ENCODE measurements around the gene SLC12A9.
"Not testable (repeated sequence)": the region's sequence is repeated elsewhere in the genome, so short reads cannot be mapped to it uniquely, and the experiment has no call there.

Gene SLC12A9

DNA sequence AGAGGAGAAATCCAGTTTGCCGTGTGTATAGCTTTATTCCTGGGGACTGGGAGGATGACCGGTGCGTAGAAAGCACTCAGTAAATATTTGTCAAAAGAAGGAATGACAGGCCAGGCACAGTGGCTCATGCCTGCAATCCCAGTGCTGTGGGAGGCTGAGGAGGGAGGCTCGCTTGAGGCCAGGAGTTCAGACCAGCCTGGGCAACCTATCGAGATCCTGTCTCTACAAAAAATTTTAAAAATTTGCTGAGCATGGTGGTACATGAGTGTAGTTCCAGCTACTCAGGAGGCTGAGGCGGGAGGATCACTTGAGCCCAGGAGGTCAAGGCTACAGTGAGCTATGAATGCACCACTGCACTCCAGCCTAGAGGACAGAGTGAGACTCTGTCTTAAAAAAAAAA is 41.0 kb upstream of the SLC12A9 start:
- Histone ChIP-seq H4K91ac (ENCODE audit: low read length) (no peak overlapping the region), H3K36me3 (ENCODE audit: control insufficient read depth in 1 of 2, insufficient read depth in 2 of 2, low read depth in 1 of 2, low read length in 2 of 2) (peaks cover 72 to 92% of the 10 kb centered on the region in 2 experiments), H2BK120ac (ENCODE audit: low read depth, low read length) (no peak overlapping the region), H3K27me3 (ENCODE audit: control insufficient read depth in 1 of 2, insufficient read depth in 1 of 2, low read length in 2 of 2) (no peaks in the 10 kb centered on the region), H2AK5ac (ENCODE audit: low read length, severe bottlenecking) (no peak overlapping the region), H2BK5ac (ENCODE audit: low read depth, low read length, poor library complexity, severe bottlenecking) (no peak overlapping the region), H3K9ac (ENCODE audit: low read length) (no peak overlapping the region), H3K14ac (ENCODE audit: low read length in 2 of 2) (no peak overlapping the region), H3K9me3 (ENCODE audit: control insufficient read depth, low read length) (no peaks in the 10 kb centered on the region), H3K4me1 (ENCODE audit: control insufficient read depth, insufficient read depth, low read depth, low read length) (no peaks in the 10 kb centered on the region), H2AFZ (ENCODE audit: low read depth, low read length) (no peak overlapping the region), H3K4ac (ENCODE audit: low read depth in 1 of 2, low read length in 2 of 2) (no peak overlapping the region), H3K27ac (ENCODE audit: low read length, poor library complexity, severe bottlenecking) (no peak overlapping the region), H3K4me2 (ENCODE audit: low read length, poor library complexity, severe bottlenecking) (no peak overlapping the region), H3K79me1 (replicated peaks; ENCODE audit: low read length, poor library complexity, severe bottlenecking) (peaks cover 30% of the 10 kb centered on the region), H3K18ac (ENCODE audit: low read depth in 1 of 2, low read length in 2 of 2) (no peak overlapping the region), H3K23ac (ENCODE audit: low read length in 2 of 2) (no peak overlapping the region), H2BK12ac (ENCODE audit: low read length in 2 of 2) (no peak overlapping the region), H3K4me3 (ENCODE audit: insufficient read depth in 1 of 2, low read depth in 1 of 2, low read length in 2 of 2) (no peak overlapping the region), H2BK15ac (ENCODE audit: low read depth, poor library complexity, severe bottlenecking) (no peak overlapping the region), H4K8ac (ENCODE audit: low read length) (no peak overlapping the region)
- 98% methylated on average over 6 of the region's 6 CpGs for WGBS
- no peak for DNase-seq

DNA sequence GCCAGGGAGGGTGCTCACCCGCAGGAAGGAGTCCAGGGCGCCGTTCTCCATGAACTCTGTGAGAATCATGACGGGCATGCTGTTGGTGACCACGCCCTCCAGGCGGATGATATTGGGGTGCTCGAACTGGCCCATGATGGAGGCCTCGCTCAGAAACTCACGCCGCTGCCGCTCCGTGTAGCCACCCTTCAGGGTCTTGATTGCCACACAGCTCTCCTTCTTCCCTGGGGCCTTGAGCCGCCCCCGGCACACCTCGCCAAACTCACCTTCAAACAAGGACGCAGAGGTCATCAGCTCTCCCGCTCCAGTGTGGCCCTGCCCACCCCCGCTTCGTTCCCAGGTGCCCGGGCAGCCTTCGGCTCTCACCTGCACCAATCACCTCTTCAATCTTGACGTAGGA is 39.8 kb upstream of the SLC12A9 start:
- Histone ChIP-seq H3K79me1 (replicated peaks; ENCODE audit: low read length, poor library complexity, severe bottlenecking) (peaks cover 27% of the 10 kb centered on the region), H3K27ac (ENCODE audit: low read length, poor library complexity, severe bottlenecking) (no peak overlapping the region), H3K27me3 (ENCODE audit: control insufficient read depth in 1 of 2, insufficient read depth in 1 of 2, low read length in 2 of 2) (no peaks in the 10 kb centered on the region), H2BK15ac (ENCODE audit: low read depth, poor library complexity, severe bottlenecking) (no peak overlapping the region), H4K8ac (ENCODE audit: low read length) (no peak overlapping the region), H3K23ac (ENCODE audit: low read length in 2 of 2) (no peak overlapping the region), H3K9ac (ENCODE audit: low read length) (no peak overlapping the region), H2BK120ac (ENCODE audit: low read depth, low read length) (no peak overlapping the region), H3K18ac (ENCODE audit: low read depth in 1 of 2, low read length in 2 of 2) (no peak overlapping the region), H2BK5ac (ENCODE audit: low read depth, low read length, poor library complexity, severe bottlenecking) (no peak overlapping the region), H2AK5ac (ENCODE audit: low read length, severe bottlenecking) (no peak overlapping the region), H3K4ac (ENCODE audit: low read depth in 1 of 2, low read length in 2 of 2) (no peak overlapping the region), H2BK12ac (ENCODE audit: low read length in 2 of 2) (no peak overlapping the region), H3K4me2 (ENCODE audit: low read length, poor library complexity, severe bottlenecking) (no peak overlapping the region), H4K91ac (ENCODE audit: low read length) (no peak overlapping the region), H2AFZ (ENCODE audit: low read depth, low read length) (no peak overlapping the region), H3K4me1 (ENCODE audit: control insufficient read depth, insufficient read depth, low read depth, low read length) (no peaks in the 10 kb centered on the region), H3K4me3 (ENCODE audit: insufficient read depth in 1 of 2, low read depth in 1 of 2, low read length in 2 of 2) (no peak overlapping the region), H3K36me3 (ENCODE audit: control insufficient read depth in 1 of 2, insufficient read depth in 2 of 2, low read depth in 1 of 2, low read length in 2 of 2) (peaks cover 73 to 91% of the 10 kb centered on the region in 2 experiments), H3K9me3 (ENCODE audit: control insufficient read depth, low read length) (no peaks in the 10 kb centered on the region), H3K14ac (ENCODE audit: low read length in 2 of 2) (no peak overlapping the region)
- no peak for DNase-seq
- 98% methylated on average over 22 of the region's 22 CpGs for WGBS

DNA sequence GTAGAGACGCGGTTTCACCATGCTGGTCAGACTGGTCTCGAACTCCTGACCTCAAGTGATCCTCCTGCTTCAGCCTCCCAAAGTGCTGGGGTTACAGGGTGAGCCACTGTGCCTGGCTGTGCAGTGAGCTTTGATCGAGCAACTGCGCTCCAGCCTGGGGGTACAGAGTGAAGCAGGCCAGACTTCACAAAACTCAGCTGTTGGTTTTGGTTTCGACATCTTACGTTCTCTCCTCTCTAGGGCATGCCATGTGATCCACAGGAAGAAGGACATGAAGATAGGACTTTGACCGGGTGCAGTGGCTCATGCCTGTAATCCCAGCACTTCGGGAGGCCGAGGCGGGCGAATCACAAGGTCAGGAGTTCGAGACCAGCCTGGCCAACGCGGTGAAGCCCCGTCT is 36.0 kb upstream of the SLC12A9 start:
- not testable (repeated sequence) for H2BK12ac ChIP-seq (ENCODE audit: low read length in 2 of 2)

DNA sequence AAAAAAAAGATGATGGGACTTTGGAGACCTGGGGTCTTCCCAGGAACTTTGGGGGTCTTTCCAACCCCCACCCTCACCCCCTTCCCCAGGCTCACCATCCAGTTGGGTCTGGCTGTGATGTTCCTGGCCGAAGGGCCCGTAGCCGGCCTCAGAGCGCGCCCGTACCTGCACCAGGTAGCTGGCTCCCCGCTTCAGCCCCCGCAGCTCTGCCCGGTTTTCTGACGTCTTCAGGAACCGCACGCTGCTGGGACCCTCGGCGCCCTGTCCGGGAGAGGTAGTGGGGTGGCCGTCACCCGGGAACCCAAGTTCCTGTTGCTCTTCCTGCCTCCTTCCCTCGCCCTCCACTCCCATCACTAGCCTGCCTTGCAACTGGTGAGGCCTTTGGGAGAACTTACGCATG is 35.4 kb upstream of the SLC12A9 start:
- Histone ChIP-seq H3K4ac (ENCODE audit: low read depth in 1 of 2, low read length in 2 of 2) (no peak overlapping the region), H2BK12ac (ENCODE audit: low read length in 2 of 2) (no peak overlapping the region), H2AK5ac (ENCODE audit: low read length, severe bottlenecking) (no peak overlapping the region), H3K27me3 (ENCODE audit: control insufficient read depth in 1 of 2, insufficient read depth in 1 of 2, low read length in 2 of 2) (no peaks in the 10 kb centered on the region), H3K4me1 (ENCODE audit: control insufficient read depth, insufficient read depth, low read depth, low read length) (peaks cover 1% of the 10 kb centered on the region), H2BK120ac (ENCODE audit: low read depth, low read length) (no peak overlapping the region), H3K27ac (ENCODE audit: low read length, poor library complexity, severe bottlenecking) (no peak overlapping the region), H3K9me3 (ENCODE audit: control insufficient read depth, low read length) (no peaks in the 10 kb centered on the region), H3K4me2 (ENCODE audit: low read length, poor library complexity, severe bottlenecking) (no peak overlapping the region), H2AFZ (ENCODE audit: low read depth, low read length) (no peak overlapping the region), H2BK5ac (ENCODE audit: low read depth, low read length, poor library complexity, severe bottlenecking) (no peak overlapping the region), H2BK15ac (ENCODE audit: low read depth, poor library complexity, severe bottlenecking) (no peak overlapping the region), H3K36me3 (ENCODE audit: control insufficient read depth in 1 of 2, insufficient read depth in 2 of 2, low read depth in 1 of 2, low read length in 2 of 2) (peaks cover 68 to 91% of the 10 kb centered on the region in 2 experiments), H3K4me3 (ENCODE audit: insufficient read depth in 1 of 2, low read depth in 1 of 2, low read length in 2 of 2) (no peak overlapping the region), H3K23ac (ENCODE audit: low read length in 2 of 2) (no peak overlapping the region), H3K18ac (ENCODE audit: low read depth in 1 of 2, low read length in 2 of 2) (no peak overlapping the region), H3K9ac (ENCODE audit: low read length) (no peak overlapping the region), H4K8ac (ENCODE audit: low read length) (no peak overlapping the region), H4K91ac (ENCODE audit: low read length) (no peak overlapping the region), H3K79me1 (replicated peaks; ENCODE audit: low read length, poor library complexity, severe bottlenecking) (peaks cover 34% of the 10 kb centered on the region), H3K14ac (ENCODE audit: low read length in 2 of 2) (no peak overlapping the region)
- DNase-seq, result no peak
- WGBS, result 98% methylated on average over 19 of the region's 19 CpGs

More for the DNA sequence above, 36.0 kb upstream of the SLC12A9 start:
- H3K23ac ChIP-seq (ENCODE audit: low read length in 2 of 2); H2BK120ac ChIP-seq (ENCODE audit: low read depth, low read length); H3K4me3 ChIP-seq (ENCODE audit: insufficient read depth in 1 of 2, low read depth in 1 of 2, low read length in 2 of 2); H3K4ac ChIP-seq (ENCODE audit: low read depth in 1 of 2, low read length in 2 of 2); H3K9me3 ChIP-seq (ENCODE audit: control insufficient read depth, low read length); H4K8ac ChIP-seq (ENCODE audit: low read length); H3K9ac ChIP-seq (ENCODE audit: low read length); DNase-seq; H2AK5ac ChIP-seq (ENCODE audit: low read length, severe bottlenecking); H4K91ac ChIP-seq (ENCODE audit: low read length); H2BK15ac ChIP-seq (ENCODE audit: low read depth, poor library complexity, severe bottlenecking); H3K14ac ChIP-seq (ENCODE audit: low read length in 2 of 2); H3K27me3 ChIP-seq (ENCODE audit: control insufficient read depth in 1 of 2, insufficient read depth in 1 of 2, low read length in 2 of 2); H2BK5ac ChIP-seq (ENCODE audit: low read depth, low read length, poor library complexity, severe bottlenecking); H3K18ac ChIP-seq (ENCODE audit: low read depth in 1 of 2, low read length in 2 of 2); H3K4me2 ChIP-seq (ENCODE audit: low read length, poor library complexity, severe bottlenecking); H2AFZ ChIP-seq (ENCODE audit: low read depth, low read length); H3K27ac ChIP-seq (ENCODE audit: low read length, poor library complexity, severe bottlenecking); H3K4me1 ChIP-seq (ENCODE audit: control insufficient read depth, insufficient read depth, low read depth, low read length): not testable (repeated sequence)
- Histone ChIP-seq H3K36me3 (ENCODE audit: control insufficient read depth in 1 of 2, insufficient read depth in 2 of 2, low read depth in 1 of 2, low read length in 2 of 2) (peaks cover 71 to 91% of the 10 kb centered on the region in 2 experiments), H3K79me1 (replicated peaks; ENCODE audit: low read length, poor library complexity, severe bottlenecking) (peaks cover 33% of the 10 kb centered on the region)
- WGBS, result 96% methylated on average over 16 of the region's 16 CpGs
